Natural killer cell (primary cell): Measurements from ENCODE around the gene LCAT. TPM values are rescaled to one million over a fixed set of nuclear protein-coding genes. Genes with fewer than 3 reads are reported as not detected.

Experiments
- ATAC-seq, 3 donors: fragments of 150-1000 bp in 2 of 3; fragments of 200-7000 bp in 1 of 3; cut with Tn5 transposase; 1 replicate in 1 of 3; 2 replicates in 2 of 3; pipeline ENCODE4 v1.10.0; 2021; ENCODE audit warnings: mild to moderate bottlenecking in 2 of 3, moderate library complexity in 2 of 3
- DNase-seq, 2 donors: peaks; one replicate each; pipeline versions ENCODE4 v3.0.0 to v3.0.0-alpha.2; 2013 to 2021; ENCODE audit warnings: mixed read lengths in 1 of 2
- H3K27ac ChIP-seq: one replicate; pipeline ENCODE4 v1.5.1; 2013; ENCODE audit warnings: mild to moderate bottlenecking, low read length
- H3K27me3 ChIP-seq: one replicate; pipeline ENCODE4 v1.6.1; 2013; ENCODE audit warnings: low read length; ENCODE audit not compliant: control insufficient read depth, insufficient read depth
- H3K36me3 ChIP-seq: one replicate; pipeline ENCODE4 v1.6.1; 2013; ENCODE audit warnings: low read length; ENCODE audit not compliant: control insufficient read depth, insufficient read depth
- H3K4me1 ChIP-seq: one replicate; pipeline ENCODE4 v1.6.1; 2013; ENCODE audit warnings: low read length; ENCODE audit not compliant: control insufficient read depth, insufficient read depth
- H3K4me3 ChIP-seq: one replicate; pipeline ENCODE4 v1.5.1; 2013; ENCODE audit warnings: low read length
- H3K9me3 ChIP-seq: one replicate; pipeline ENCODE4 v1.6.1; 2013; ENCODE audit warnings: low read length; ENCODE audit not compliant: control insufficient read depth, insufficient read depth
- H3K27ac Mint-ChIP-seq, 2 donors: one replicate each; pipeline ENCODE4 v1.8.0; 2022; ENCODE audit warnings: mild to moderate bottlenecking in 2 of 2, mixed read lengths in 2 of 2, moderate library complexity in 1 of 2
- H3K27me3 Mint-ChIP-seq, 2 donors: one replicate each; pipeline ENCODE4 v1.8.0; 2022; ENCODE audit warnings: low read depth in 2 of 2, mixed read lengths in 2 of 2
- H3K36me3 Mint-ChIP-seq: one replicate; pipeline ENCODE4 v1.8.0; 2022; ENCODE audit warnings: mixed read lengths
- H3K4me1 Mint-ChIP-seq, 2 donors: one replicate each; pipeline ENCODE4 v1.8.0; 2022; ENCODE audit warnings: mixed read lengths in 2 of 2
- H3K4me3 Mint-ChIP-seq: one replicate; pipeline ENCODE4 v1.8.0; 2022; ENCODE audit warnings: mild to moderate bottlenecking, moderate library complexity, mixed read lengths
- H3K9me3 Mint-ChIP-seq, 2 donors: one replicate each; pipeline ENCODE4 v1.8.0; 2022; ENCODE audit warnings: mixed read lengths in 2 of 2
- WGBS: methylation state at CpG from one replicate; pipeline ENCODE4 v1.1.7; 2013; ENCODE audit warnings: missing lambda C conversion rate; ENCODE audit not compliant: insufficient coverage; 5-methylcytosine and 5-hydroxymethylcytosine counted together
- intact Hi-C: fragments of 100-400 bp; cut with micrococcal nuclease; formaldehyde crosslinking; loops from one replicate; pipeline ENCODE4 v1.14.2; 2022
- total RNA-seq, 4 donors: library from RNA; stranded (reverse); fragments of 120-200 nt in 1 of 4; gene quantifications; one replicate each; pipeline versions ENCODE4 v1.2.3 to v1.2.4, GENCODE V29; 2013 to 2022
- TF ChIP-seq, protein P1 (sequence below): fragments of 200-600 bp; IDR thresholded peaks from one replicate; pipeline ENCODE4 v1.8.0; 2022; ENCODE audit warnings: antibody characterized with exemption

Gene LCAT
- total RNA-seq, 3 donors from 2014 or later (not counting 1 experiment from before 2014, with no cell fraction given) = 7.1 to 12.4 (median 11.5) TPM

DNA sequence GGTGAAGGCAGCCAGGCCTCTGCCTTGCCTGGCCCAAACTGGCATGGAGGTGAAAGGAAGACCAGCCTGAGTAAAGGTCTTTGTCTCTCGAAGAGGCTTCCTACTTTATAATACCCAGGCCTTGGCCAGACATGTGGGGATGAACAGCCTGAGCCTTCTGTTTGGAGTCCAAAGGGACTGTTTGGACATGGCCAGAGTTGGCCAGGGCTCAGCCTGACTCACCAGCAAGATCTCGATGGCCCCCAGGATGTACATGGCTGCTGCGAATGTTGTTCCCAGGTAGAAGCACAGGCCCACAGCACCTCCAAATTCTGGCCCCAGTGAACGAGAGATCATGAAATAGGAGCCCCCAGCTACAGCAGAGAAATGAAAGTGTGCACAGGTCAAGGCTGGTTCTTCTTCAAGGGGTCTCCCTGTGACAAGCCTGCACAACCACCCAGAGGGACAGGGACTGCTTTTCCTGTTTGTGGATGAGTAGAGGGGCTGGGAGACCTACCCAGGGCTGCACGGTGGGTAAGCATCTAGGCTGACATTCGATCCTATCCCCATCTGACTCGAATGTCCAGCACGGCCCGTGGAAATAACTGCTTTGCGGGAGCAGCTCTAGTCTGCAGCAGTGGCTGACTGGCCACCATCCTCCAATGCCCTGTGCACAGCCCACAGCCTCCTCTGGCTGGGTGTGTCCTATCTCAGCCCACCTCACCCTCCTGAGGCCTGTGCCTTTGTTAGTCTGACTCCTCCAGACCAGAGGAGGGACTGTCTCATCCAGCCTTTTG, 10.7 kb upstream of the LCAT start:
- H3K4me3 ChIP-seq = no peak overlapping the region
- H3K36me3 ChIP-seq = peaks cover 19% of the 10 kb centered on the region
- H3K27ac Mint-ChIP-seq = no peak overlapping the region
- no peaks in the 10 kb centered on the region for H3K27me3 ChIP-seq
- no peaks in the 10 kb centered on the region for H3K36me3 Mint-ChIP-seq
- H3K9me3 Mint-ChIP-seq = no peaks in the 10 kb centered on the region
- ATAC-seq (no peak), DNase-seq (no peak)
- no peaks in the 10 kb centered on the region for H3K9me3 ChIP-seq
- H3K4me3 Mint-ChIP-seq = no peak overlapping the region
- intact Hi-C loops = no loop called here
- H3K4me1 ChIP-seq = no peaks in the 10 kb centered on the region
- no peak overlapping the region for H3K27ac ChIP-seq
- H3K4me1 Mint-ChIP-seq = no peaks in the 10 kb centered on the region
- no peaks in the 10 kb centered on the region for H3K27me3 Mint-ChIP-seq
- 96% methylated on average over 10 of the region's 10 CpGs for WGBS
- TF ChIP-seq, protein P1, sequence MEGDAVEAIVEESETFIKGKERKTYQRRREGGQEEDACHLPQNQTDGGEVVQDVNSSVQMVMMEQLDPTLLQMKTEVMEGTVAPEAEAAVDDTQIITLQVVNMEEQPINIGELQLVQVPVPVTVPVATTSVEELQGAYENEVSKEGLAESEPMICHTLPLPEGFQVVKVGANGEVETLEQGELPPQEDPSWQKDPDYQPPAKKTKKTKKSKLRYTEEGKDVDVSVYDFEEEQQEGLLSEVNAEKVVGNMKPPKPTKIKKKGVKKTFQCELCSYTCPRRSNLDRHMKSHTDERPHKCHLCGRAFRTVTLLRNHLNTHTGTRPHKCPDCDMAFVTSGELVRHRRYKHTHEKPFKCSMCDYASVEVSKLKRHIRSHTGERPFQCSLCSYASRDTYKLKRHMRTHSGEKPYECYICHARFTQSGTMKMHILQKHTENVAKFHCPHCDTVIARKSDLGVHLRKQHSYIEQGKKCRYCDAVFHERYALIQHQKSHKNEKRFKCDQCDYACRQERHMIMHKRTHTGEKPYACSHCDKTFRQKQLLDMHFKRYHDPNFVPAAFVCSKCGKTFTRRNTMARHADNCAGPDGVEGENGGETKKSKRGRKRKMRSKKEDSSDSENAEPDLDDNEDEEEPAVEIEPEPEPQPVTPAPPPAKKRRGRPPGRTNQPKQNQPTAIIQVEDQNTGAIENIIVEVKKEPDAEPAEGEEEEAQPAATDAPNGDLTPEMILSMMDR = no peak

DNA sequence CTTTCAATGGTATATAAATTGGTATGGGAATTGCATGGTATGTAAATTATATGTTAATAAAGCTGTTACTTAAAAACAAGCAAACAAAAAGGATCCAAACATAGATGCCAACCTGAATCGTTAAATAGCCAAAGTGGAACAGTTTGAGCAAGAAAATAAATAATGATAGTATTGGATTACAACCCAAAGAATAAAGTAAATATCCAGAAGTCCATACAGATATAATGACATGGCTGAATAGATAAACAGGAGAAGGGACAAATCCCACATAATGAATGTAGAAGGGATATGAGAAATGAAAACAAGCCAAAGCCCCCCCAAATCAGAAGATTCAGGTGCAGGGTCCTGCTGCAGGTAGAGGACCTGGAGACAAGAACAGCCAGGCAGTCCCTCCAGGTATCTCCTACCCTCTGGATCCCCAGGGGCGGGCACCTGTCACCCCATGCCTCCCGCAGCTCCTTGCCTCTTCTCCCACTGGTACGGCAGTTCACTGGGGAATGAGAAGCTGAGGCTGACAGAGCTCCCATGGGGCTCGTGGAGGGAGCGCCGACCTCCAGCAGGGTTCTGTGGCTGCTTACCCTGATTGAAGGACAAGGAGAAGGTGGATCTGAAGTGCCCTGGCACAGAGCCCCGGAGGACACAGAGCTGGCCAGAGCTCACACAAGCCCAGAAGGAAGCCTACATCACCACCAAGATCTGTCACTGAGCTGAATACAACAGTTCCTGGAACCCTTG, 9.9 kb upstream of the LCAT start:
- Mint-ChIP-seq H3K4me3 (no peak overlapping the region), H3K4me1 (no peaks in the 10 kb centered on the region), H3K27me3 (no peaks in the 10 kb centered on the region), H3K27ac (no peak overlapping the region), H3K9me3 (no peaks in the 10 kb centered on the region), H3K36me3 (no peaks in the 10 kb centered on the region)
- DNase-seq = no peak
- H3K4me1 ChIP-seq = no peaks in the 10 kb centered on the region
- no peaks in the 10 kb centered on the region for H3K9me3 ChIP-seq
- H3K36me3 ChIP-seq = peaks cover 17% of the 10 kb centered on the region
- TF ChIP-seq, protein P1 = no peak
- no peak overlapping the region for H3K4me3 ChIP-seq
- no peaks in the 10 kb centered on the region for H3K27me3 ChIP-seq
- WGBS = 97% methylated on average over 7 of the region's 8 CpGs
- ATAC-seq = no peak
- intact Hi-C loops = no loop called here
- H3K27ac ChIP-seq = no peak overlapping the region

DNA sequence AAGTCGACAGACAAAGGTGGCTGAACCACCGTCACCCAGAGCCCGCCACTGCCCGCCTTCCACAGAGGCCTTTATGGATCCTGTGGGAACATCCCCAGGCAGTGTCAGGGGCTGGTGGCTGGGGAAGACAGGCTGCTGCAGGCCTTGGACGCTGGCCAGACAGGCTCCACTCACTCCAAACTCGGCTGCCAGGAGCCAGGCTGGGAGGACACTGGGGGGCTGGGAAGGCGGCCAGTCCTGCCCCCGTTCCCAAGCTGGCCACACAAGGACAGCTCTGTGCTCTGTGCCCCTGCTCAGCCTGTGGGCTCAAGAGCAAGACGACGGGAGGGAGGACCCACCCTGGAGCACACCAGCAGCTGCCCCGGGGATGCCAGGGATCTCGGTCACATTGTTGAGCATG, 7.6 kb upstream of the LCAT start:
- H3K27me3 ChIP-seq = no peaks in the 10 kb centered on the region
- TF ChIP-seq, protein P1 = no peak

More for the DNA sequence above, 7.6 kb upstream of the LCAT start:
- DNase-seq = no peak
- no peaks in the 10 kb centered on the region for H3K4me1 Mint-ChIP-seq
- H3K36me3 Mint-ChIP-seq = no peaks in the 10 kb centered on the region
- no peaks in the 10 kb centered on the region for H3K9me3 Mint-ChIP-seq
- intact Hi-C loops = no loop called here
- H3K27ac Mint-ChIP-seq = no peak overlapping the region
- H3K27ac ChIP-seq = no peak overlapping the region
- peaks cover 20% of the 10 kb centered on the region for H3K36me3 ChIP-seq
- H3K27me3 Mint-ChIP-seq = no peaks in the 10 kb centered on the region
- WGBS = 94% methylated on average over 12 of the region's 12 CpGs
- H3K4me1 ChIP-seq = no peaks in the 10 kb centered on the region
- H3K9me3 ChIP-seq = no peaks in the 10 kb centered on the region
- no peak for ATAC-seq
- H3K4me3 Mint-ChIP-seq = no peak overlapping the region
- H3K4me3 ChIP-seq = no peak overlapping the region
